Adrenal gland (tissue), 12 donors: ENCODE measurements around the gene UBA6. TPM values are rescaled to one million over a fixed set of nuclear protein-coding genes. Genes with fewer than 3 reads are reported as not detected.

Experiments used
- DNase-seq, 7 donors: peaks; one replicate each; pipeline ENCODE4 v3.0.0-alpha.2; 2019 to 2020
- H3K27ac ChIP-seq, 5 donors: fragments of 200-600 bp; sonication (generic) in 4 of 5; 1 replicate in 3 of 5; 2 replicates in 2 of 5; pipeline versions ENCODE4 v1.5.1 to v1.8.0; 2016 to 2020; ENCODE audit warnings: mild to moderate bottlenecking in 1 of 5
- H3K27me3 ChIP-seq: fragments of 200-600 bp; 2 replicates; pipeline ENCODE4 v1.8.0; 2021
- H3K36me3 ChIP-seq, 2 donors: fragments of 200-600 bp; replicated peaks in 1 of 2; 1 replicate in 1 of 2; 2 replicates in 1 of 2; pipeline versions ENCODE4 v1.5.1 to v1.8.0; 2018 to 2022
- H3K4me1 ChIP-seq, 2 donors: fragments of 200-600 bp; replicated peaks in 1 of 2; 1 replicate in 1 of 2; 2 replicates in 1 of 2; pipeline versions ENCODE4 v1.5.1 to v1.8.0; 2018 to 2021
- H3K4me3 ChIP-seq, 4 donors: fragments of 200-600 bp; sonication (generic) in 3 of 4; one replicate each; pipeline ENCODE4 v1.5.1; 2016 to 2018
- H3K9me3 ChIP-seq, 3 donors: fragments of 200-600 bp; sonication (generic) in 1 of 3; replicated peaks in 1 of 3; 1 replicate in 2 of 3; 2 replicates in 1 of 3; pipeline versions ENCODE4 v1.5.1 to v1.8.0; 2016 to 2021
- CTCF ChIP-seq, 6 experiments: fragments of 450-650 bp in 4 of 6; fragments of 200-600 bp in 2 of 6; sonication (generic) in 1 of 6; IDR thresholded peaks; 1 replicate in 5 of 6; 2 replicates in 1 of 6; pipeline versions ENCODE4 v1.5.1 to v1.8.0; 2016 to 2021; ENCODE audit warnings: antibody characterized with exemption in 6 of 6, mild to moderate bottlenecking in 2 of 6, moderate library complexity in 1 of 6
- POLR2A ChIP-seq, 2 donors: fragments of 450-650 bp; IDR thresholded peaks; one replicate each; pipeline ENCODE4 v1.6.1; 2017; ENCODE audit warnings: antibody characterized with exemption in 2 of 2, mild to moderate bottlenecking in 2 of 2, moderate library complexity in 1 of 2
- WGBS, 4 donors: extraction: QIAGEN DNeasy Blood & Tissue Kit in 2 of 4; methylation state at CpG; one replicate each; pipeline versions ENCODE4 v1.1.5 to v1.1.7; 2013 to 2017; 5-methylcytosine and 5-hydroxymethylcytosine counted together
- intact Hi-C, 2 donors: fragments of 100-400 bp; cut with DNase I; formaldehyde crosslinking; loops; one replicate each; pipeline versions ENCODE4 v1.14.1 to v1.15.0; 2022 to 2023
- polyA plus RNA-seq, 3 donors: library from polyadenylated mRNA; stranded (reverse); fragments of 200-250 nt in 2 of 3; fragments of 350-450 nt in 1 of 3; fragmentation: Illumina TruSeq in 1 of 3; extraction: RNeasy Lipid Tissue Mini Kit (QIAGEN cat#74804) in 1 of 3; gene quantifications; one replicate each; pipeline ENCODE4 v1.2.3, GENCODE V29; 2013 to 2014
- total RNA-seq, 9 donors: library from RNA; depleted of rRNA in 4 of 9; stranded (reverse); fragments of >200 nt in 4 of 9; fragments of 120-200 nt in 1 of 9; fragmentation: NEBNext Ultra II Directional in 1 of 9; extraction: Animal tissue kit (Norgen Biotek cat#: 25700) in 1 of 9; gene quantifications; one replicate each; pipeline versions ENCODE4 v1.1.0 to v1.2.4, GENCODE V29; 2013 to 2023
- donor health status: healthy with polysubstance abuse.
- donor health status: Bipolar disorder and iron deficiency.
- donor health status: DM: yes; HTN: yes; CAD: no.
- donor health status: DM: no; HTN: no; CAD: no.
- donor health status: DM: no; HTN: no; CAD: no.
- donor health status: DM: yes; HTN: yes; CAD: no.

Gene UBA6
- total and polyA plus RNA-seq, 12 donors = 7.5 to 77.0 (median 42.1) TPM

- TF ChIP-seq CTCF (IDR thresholded peaks at IDR 0.05) = no peak
- TF ChIP-seq POLR2A (IDR thresholded peaks at IDR 0.05) = no peak
- WGBS, 4 donors = 94 to 96% (median 95%) methylated on average over 4 of the region's 4 CpGs
Measured at GRCh38 chr4:67614186-67614585, 86.8 kb downstream of the UBA6 start.

GRCh38 chr4:67608027-67608426 lies 92.9 kb downstream of the UBA6 start:
- WGBS, 4 donors = 85 to 91% (median 87%) methylated on average over 4 of the region's 4 CpGs
- intact Hi-C loops = no loop called here
- H3K27me3 ChIP-seq = no peaks in the 10 kb centered on the region

More at GRCh38 chr4:67614186-67614585, 86.8 kb downstream of the UBA6 start:
- no peaks in the 10 kb centered on the region for H3K27me3 ChIP-seq
- peaks cover 0 to 8% of the 10 kb centered on the region in 2 donors for H3K36me3 ChIP-seq
- no peak for DNase-seq
- H3K9me3 ChIP-seq = no peaks in the 10 kb centered on the region
- intact Hi-C loops = no loop called here
- no peaks in the 10 kb centered on the region for H3K4me1 ChIP-seq
- no peak overlapping the region for H3K4me3 ChIP-seq
- no peak overlapping the region for H3K27ac ChIP-seq

GRCh38 chr4:67604749-67605148 lies 96.2 kb downstream of the UBA6 start:
- no peak for DNase-seq
- Histone ChIP-seq H3K4me3 (no peak overlapping the region), H3K27me3 (no peaks in the 10 kb centered on the region), H3K36me3 (no peaks in the 10 kb centered on the region), H3K4me1 (no peaks in the 10 kb centered on the region), H3K27ac (no peak overlapping the region), H3K9me3 (no peaks in the 10 kb centered on the region)
- 60 to 82% (median 77%) methylated on average over 3 of the region's 3 CpGs for WGBS, 4 donors
- intact Hi-C loops = no loop called here
- TF ChIP-seq POLR2A (IDR thresholded peaks at IDR 0.05) = no peak
- TF ChIP-seq CTCF (IDR thresholded peaks at IDR 0.05) = no peak

More at GRCh38 chr4:67608027-67608426, 92.9 kb downstream of the UBA6 start:
- H3K36me3 ChIP-seq = no peaks in the 10 kb centered on the region
- H3K9me3 ChIP-seq = no peaks in the 10 kb centered on the region
- TF ChIP-seq POLR2A (IDR thresholded peaks at IDR 0.05) (no peak), CTCF (IDR thresholded peaks at IDR 0.05) (no peak)
- no peak overlapping the region for H3K4me3 ChIP-seq
- no peak for DNase-seq
- H3K4me1 ChIP-seq = no peaks in the 10 kb centered on the region
- no peak overlapping the region for H3K27ac ChIP-seq

GRCh38 chr4:67604029-67604381 lies 97.0 kb downstream of the UBA6 start:
- no peaks in the 10 kb centered on the region for H3K9me3 ChIP-seq
- TF ChIP-seq POLR2A (IDR thresholded peaks at IDR 0.05) = no peak
- TF ChIP-seq CTCF (IDR thresholded peaks at IDR 0.05) = no peak
- H3K36me3 ChIP-seq = no peaks in the 10 kb centered on the region
- H3K4me1 ChIP-seq = no peaks in the 10 kb centered on the region
- no peak for DNase-seq
- WGBS, 4 donors = 74 to 91% (median 82%) methylated on average over 2 of the region's 2 CpGs
- no peak overlapping the region for H3K27ac ChIP-seq
- intact Hi-C loops = no loop called here
- no peaks in the 10 kb centered on the region for H3K27me3 ChIP-seq
- H3K4me3 ChIP-seq = no peak overlapping the region
